K562 (cell line): Measurements from ENCODE around the gene STX17. TPM values are rescaled to one million over a fixed set of nuclear protein-coding genes. Genes with fewer than 3 reads are reported as not detected.

Experiments
- ATAC-seq: fragments of 200-7000 bp; cut with Tn5 transposase; 3 replicates; pipeline ENCODE4 v1.9.1; 2020; ENCODE audit warnings: moderate library complexity
- BruUV-seq: library from RNA; stranded (reverse); fragments of 400-500 nt; replicated peaks from 2 replicates; lab custom pipeline; 2021; lab: Mats Ljungman, UMichigan
- CTCF ChIA-PET: fragments of 300-600 bp; formaldehyde crosslinking; extraction: SDS; loops from one replicate; lab custom pipeline; 2021; ENCODE audit warnings: low intra/inter-chr PET ratio; lab: Yijun Ruan, JAX
- POLR2A ChIA-PET: fragments of 300-600, 350-650 bp; sonication (Branson Sonifier 250); formaldehyde crosslinking; extraction: SDS; loops from one replicate; lab custom pipeline; 2021; ENCODE audit warnings: antibody characterized with exemption, inconsistent platforms; lab: Yijun Ruan, JAX
- DNase-seq, 4 experiments: peaks; one replicate each; pipeline versions ENCODE4 v3.0.0 to v3.0.0-alpha.2; 2011 to 2018; ENCODE audit warnings: low spot score in 3 of 4, mixed read lengths in 3 of 4; ENCODE audit errors: extremely low read depth in 1 of 4
- FAIRE-seq: peaks from 2 replicates; lab custom pipeline; 2011; peaks lifted over from hg19 to GRCh38; lab: Jason Lieb, UNC
- H2AFZ ChIP-seq: 2 replicates; pipeline ENCODE4 v1.6.0; 2011; ENCODE audit warnings: low read depth, low read length, control low read depth, inconsistent platforms
- H3K27ac ChIP-seq: fragments of 200-600 bp; 3 replicates; pipeline ENCODE4 v1.8.0; 2011; ENCODE audit warnings: low read depth, mild to moderate bottlenecking, control low read depth, inconsistent platforms, low read length, moderate library complexity, mixed read lengths; ENCODE audit errors: extremely low read depth
- H3K27me3 ChIP-seq, 2 experiments: fragments of 300-600 bp in 1 of 2; 2 replicates in 1 of 2; 3 replicates in 1 of 2; pipeline versions ENCODE4 v1.6.0 to v1.8.0; 2011; ENCODE audit warnings: inconsistent platforms in 2 of 2, low read length in 2 of 2, mild to moderate bottlenecking in 1 of 2, mixed read lengths in 1 of 2, moderate library complexity in 1 of 2; ENCODE audit not compliant: control insufficient read depth in 2 of 2, insufficient read depth in 2 of 2
- H3K36me3 ChIP-seq: fragments of 300-600 bp; 3 replicates; pipeline ENCODE4 v1.8.0; 2011; ENCODE audit warnings: mild to moderate bottlenecking, low read length, inconsistent platforms; ENCODE audit not compliant: control insufficient read depth, insufficient read depth
- H3K4me1 ChIP-seq, 2 experiments: fragments of 200-600 bp in 1 of 2; replicated peaks in 1 of 2; 2 replicates in 1 of 2; 3 replicates in 1 of 2; pipeline versions ENCODE4 v1.5.1 to v1.8.0; 2011; ENCODE audit warnings: inconsistent platforms in 2 of 2, low read length in 2 of 2, mild to moderate bottlenecking in 1 of 2, mixed read lengths in 1 of 2, moderate library complexity in 1 of 2; ENCODE audit not compliant: control insufficient read depth in 2 of 2, insufficient read depth in 2 of 2
- H3K4me2 ChIP-seq: 2 replicates; pipeline ENCODE4 v1.6.1; 2011; ENCODE audit warnings: low read length, control low read depth, inconsistent platforms, mixed read lengths; ENCODE audit not compliant: insufficient read depth
- H3K4me3 ChIP-seq: fragments of 200-600 bp; sonication (generic), shearing (Covaris generic); 2 replicates; pipeline ENCODE4 v1.5.1; 2016; ENCODE audit warnings: control low read depth, inconsistent platforms
- H3K79me2 ChIP-seq: fragments of 200-600 bp; 3 replicates; pipeline ENCODE4 v1.8.0; 2011; ENCODE audit warnings: low read length, inconsistent platforms; ENCODE audit not compliant: control insufficient read depth, insufficient read depth
- H3K9ac ChIP-seq, 2 experiments: 2 replicates each; pipeline versions ENCODE4 v1.6.0 to v1.6.1; 2011; ENCODE audit warnings: low read depth in 2 of 2, low read length in 2 of 2, control low read depth in 1 of 2, inconsistent platforms in 1 of 2, mild to moderate bottlenecking in 1 of 2, mixed read lengths in 1 of 2; ENCODE audit not compliant: insufficient read depth in 1 of 2
- H3K9me1 ChIP-seq: one replicate; pipeline ENCODE4 v1.6.0; 2011; ENCODE audit warnings: inconsistent platforms, mild to moderate bottlenecking, low read length, moderate library complexity; ENCODE audit not compliant: control insufficient read depth, insufficient read depth
- H3K9me3 ChIP-seq: replicated peaks from 2 replicates; pipeline ENCODE4 v1.5.1; 2011; ENCODE audit warnings: low read depth, low read length, inconsistent platforms; ENCODE audit not compliant: control insufficient read depth, insufficient read depth
- H4K20me1 ChIP-seq: replicated peaks from 2 replicates; pipeline ENCODE4 v1.6.1; 2011; ENCODE audit warnings: low read length, inconsistent platforms, mixed read lengths; ENCODE audit not compliant: control insufficient read depth, insufficient read depth
- CHAMP1 ChIP-seq: fragments of 450-650 bp; IDR thresholded peaks from 2 replicates; pipeline ENCODE4 v1.6.1; 2016; ENCODE audit warnings: mild to moderate bottlenecking
- HDAC1 ChIP-seq, 2 experiments: fragments of 450-650 bp; IDR thresholded peaks; 2 replicates each; pipeline ENCODE4 v1.6.1; 2016 to 2017; ENCODE audit warnings: inconsistent platforms in 1 of 2, mild to moderate bottlenecking in 1 of 2, moderate library complexity in 1 of 2
- JUNB ChIP-seq: fragments of 450-650 bp; formaldehyde crosslinking; conservative IDR thresholded peaks from 2 replicates; pipeline ENCODE4 v1.4.0; 2020; ENCODE audit warnings: mild to moderate bottlenecking
- LEF1 ChIP-seq: fragments of 450-650 bp; IDR thresholded peaks from 2 replicates; pipeline ENCODE4 v1.6.1; 2016; ENCODE audit warnings: mild to moderate bottlenecking
- SAP30 ChIP-seq: fragments of 200-600 bp; sonication (generic); IDR thresholded peaks from 2 replicates; pipeline ENCODE4 v1.6.1; 2012; ENCODE audit warnings: borderline replicate concordance, low read depth, mild to moderate bottlenecking, moderate library complexity, low read length, control low read depth, inconsistent platforms; ENCODE audit not compliant: insufficient read depth, poor library complexity, severe bottlenecking
- WGBS: fragments of 100-300 bp; shearing (Covaris generic); methylation state at CpG from one replicate; pipeline ENCODE4 v1.1.6; 2016; ENCODE audit warnings: low coverage, mixed read lengths; ENCODE audit not compliant: insufficient coverage; ENCODE audit errors: missing lambda C conversion rate; 5-methylcytosine and 5-hydroxymethylcytosine counted together
- in situ Hi-C: fragments of 300-500 bp; cut with MboI; formaldehyde crosslinking; loops from 4 replicates; pipeline ENCODE4 v1.15.0; 2018; ENCODE audit warnings: inconsistent platforms, mixed read lengths
- intact Hi-C: fragments of 100-400 bp; cut with micrococcal nuclease; formaldehyde crosslinking; loops from 2 replicates; pipeline ENCODE4 v1.14.2; 2022
- polyA plus RNA-seq, 8 experiments: library from polyadenylated mRNA; depleted of rRNA in 4 of 8; stranded (reverse) in 5 of 8; unstranded in 3 of 8; fragments of >200 nt; fragmentation: Nextera tagmentation in 2 of 8; fragmentation: Illumina TruSeq in 1 of 8; extraction: Ambion mirVana in 2 of 8; extraction: Trizol in 1 of 8; gene quantifications; 2 replicates each; pipeline versions ENCODE4 v1.2.1 to v1.2.3, GENCODE V29; 2011 to 2014; ENCODE audit warnings: inconsistent platforms in 1 of 8, missing spikeins in 1 of 8
- total RNA-seq, 7 experiments: library from RNA; depleted of rRNA in 6 of 7; stranded (reverse); fragments of >200 nt in 6 of 7; fragmentation: Illumina TruSeq in 2 of 7; extraction: Trizol in 2 of 7; gene quantifications; 2 replicates each; pipeline versions ENCODE4 v1.2.1 to v1.2.3, GENCODE V29; 2011 to 2021; ENCODE audit warnings: low replicate concordance in 1 of 7
- TF ChIP-seq, protein P1 (sequence below): fragments of 200-600 bp; sonication (generic); IDR thresholded peaks from one replicate; pipeline ENCODE4 v1.6.1; 2012; ENCODE audit warnings: mild to moderate bottlenecking, low read depth, low read length, inconsistent platforms

Gene STX17
- total and polyA plus RNA-seq, 9 of the 15 experiments (the other 6 are each of a cell fraction or from before 2014, with no cell fraction given): 14.4 to 25.1 (median 19.0) TPM

DNA sequence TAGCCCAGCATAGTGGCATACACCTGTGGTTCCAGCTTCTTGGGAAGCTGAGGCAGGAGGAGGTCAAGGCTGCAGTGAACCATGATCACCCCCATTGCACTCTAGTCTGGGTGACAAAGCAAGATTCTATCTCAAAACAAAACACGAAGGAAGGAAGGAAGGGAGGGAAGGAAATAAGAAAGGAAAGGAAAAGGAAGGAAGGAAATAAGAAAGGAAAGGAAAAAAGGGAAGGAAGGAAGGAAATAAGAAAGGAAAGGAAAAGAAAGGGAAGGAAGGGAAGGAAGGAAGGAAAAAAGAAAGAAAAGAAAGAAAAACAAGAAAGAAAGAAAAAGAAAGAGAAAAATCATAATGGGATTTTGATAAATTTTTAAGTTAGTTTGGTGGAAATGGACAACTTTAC is 3.1 kb upstream of the STX17 start (continued):
- TF ChIP-seq CHAMP1 (0 out of 2 replicates have a peak, but pooled peaks have one; percentile 25), JUNB (CRISPR knock-in tag) (no peak), SAP30 (no peak), HDAC1 (IDR thresholded peaks at IDR 0.05) (0 out of 4 replicates have a peak, but pooled peaks of 1 of the 2 experiments have one; percentile 54), LEF1 (no peak)

- TSS peak; percentile 88 for BruUV-seq
- FAIRE-seq: no peak
- H3K27ac ChIP-seq: peak overlapping the region; percentile 44; the same call in 1 of the 3 replicates
- TF ChIP-seq, protein P1, sequence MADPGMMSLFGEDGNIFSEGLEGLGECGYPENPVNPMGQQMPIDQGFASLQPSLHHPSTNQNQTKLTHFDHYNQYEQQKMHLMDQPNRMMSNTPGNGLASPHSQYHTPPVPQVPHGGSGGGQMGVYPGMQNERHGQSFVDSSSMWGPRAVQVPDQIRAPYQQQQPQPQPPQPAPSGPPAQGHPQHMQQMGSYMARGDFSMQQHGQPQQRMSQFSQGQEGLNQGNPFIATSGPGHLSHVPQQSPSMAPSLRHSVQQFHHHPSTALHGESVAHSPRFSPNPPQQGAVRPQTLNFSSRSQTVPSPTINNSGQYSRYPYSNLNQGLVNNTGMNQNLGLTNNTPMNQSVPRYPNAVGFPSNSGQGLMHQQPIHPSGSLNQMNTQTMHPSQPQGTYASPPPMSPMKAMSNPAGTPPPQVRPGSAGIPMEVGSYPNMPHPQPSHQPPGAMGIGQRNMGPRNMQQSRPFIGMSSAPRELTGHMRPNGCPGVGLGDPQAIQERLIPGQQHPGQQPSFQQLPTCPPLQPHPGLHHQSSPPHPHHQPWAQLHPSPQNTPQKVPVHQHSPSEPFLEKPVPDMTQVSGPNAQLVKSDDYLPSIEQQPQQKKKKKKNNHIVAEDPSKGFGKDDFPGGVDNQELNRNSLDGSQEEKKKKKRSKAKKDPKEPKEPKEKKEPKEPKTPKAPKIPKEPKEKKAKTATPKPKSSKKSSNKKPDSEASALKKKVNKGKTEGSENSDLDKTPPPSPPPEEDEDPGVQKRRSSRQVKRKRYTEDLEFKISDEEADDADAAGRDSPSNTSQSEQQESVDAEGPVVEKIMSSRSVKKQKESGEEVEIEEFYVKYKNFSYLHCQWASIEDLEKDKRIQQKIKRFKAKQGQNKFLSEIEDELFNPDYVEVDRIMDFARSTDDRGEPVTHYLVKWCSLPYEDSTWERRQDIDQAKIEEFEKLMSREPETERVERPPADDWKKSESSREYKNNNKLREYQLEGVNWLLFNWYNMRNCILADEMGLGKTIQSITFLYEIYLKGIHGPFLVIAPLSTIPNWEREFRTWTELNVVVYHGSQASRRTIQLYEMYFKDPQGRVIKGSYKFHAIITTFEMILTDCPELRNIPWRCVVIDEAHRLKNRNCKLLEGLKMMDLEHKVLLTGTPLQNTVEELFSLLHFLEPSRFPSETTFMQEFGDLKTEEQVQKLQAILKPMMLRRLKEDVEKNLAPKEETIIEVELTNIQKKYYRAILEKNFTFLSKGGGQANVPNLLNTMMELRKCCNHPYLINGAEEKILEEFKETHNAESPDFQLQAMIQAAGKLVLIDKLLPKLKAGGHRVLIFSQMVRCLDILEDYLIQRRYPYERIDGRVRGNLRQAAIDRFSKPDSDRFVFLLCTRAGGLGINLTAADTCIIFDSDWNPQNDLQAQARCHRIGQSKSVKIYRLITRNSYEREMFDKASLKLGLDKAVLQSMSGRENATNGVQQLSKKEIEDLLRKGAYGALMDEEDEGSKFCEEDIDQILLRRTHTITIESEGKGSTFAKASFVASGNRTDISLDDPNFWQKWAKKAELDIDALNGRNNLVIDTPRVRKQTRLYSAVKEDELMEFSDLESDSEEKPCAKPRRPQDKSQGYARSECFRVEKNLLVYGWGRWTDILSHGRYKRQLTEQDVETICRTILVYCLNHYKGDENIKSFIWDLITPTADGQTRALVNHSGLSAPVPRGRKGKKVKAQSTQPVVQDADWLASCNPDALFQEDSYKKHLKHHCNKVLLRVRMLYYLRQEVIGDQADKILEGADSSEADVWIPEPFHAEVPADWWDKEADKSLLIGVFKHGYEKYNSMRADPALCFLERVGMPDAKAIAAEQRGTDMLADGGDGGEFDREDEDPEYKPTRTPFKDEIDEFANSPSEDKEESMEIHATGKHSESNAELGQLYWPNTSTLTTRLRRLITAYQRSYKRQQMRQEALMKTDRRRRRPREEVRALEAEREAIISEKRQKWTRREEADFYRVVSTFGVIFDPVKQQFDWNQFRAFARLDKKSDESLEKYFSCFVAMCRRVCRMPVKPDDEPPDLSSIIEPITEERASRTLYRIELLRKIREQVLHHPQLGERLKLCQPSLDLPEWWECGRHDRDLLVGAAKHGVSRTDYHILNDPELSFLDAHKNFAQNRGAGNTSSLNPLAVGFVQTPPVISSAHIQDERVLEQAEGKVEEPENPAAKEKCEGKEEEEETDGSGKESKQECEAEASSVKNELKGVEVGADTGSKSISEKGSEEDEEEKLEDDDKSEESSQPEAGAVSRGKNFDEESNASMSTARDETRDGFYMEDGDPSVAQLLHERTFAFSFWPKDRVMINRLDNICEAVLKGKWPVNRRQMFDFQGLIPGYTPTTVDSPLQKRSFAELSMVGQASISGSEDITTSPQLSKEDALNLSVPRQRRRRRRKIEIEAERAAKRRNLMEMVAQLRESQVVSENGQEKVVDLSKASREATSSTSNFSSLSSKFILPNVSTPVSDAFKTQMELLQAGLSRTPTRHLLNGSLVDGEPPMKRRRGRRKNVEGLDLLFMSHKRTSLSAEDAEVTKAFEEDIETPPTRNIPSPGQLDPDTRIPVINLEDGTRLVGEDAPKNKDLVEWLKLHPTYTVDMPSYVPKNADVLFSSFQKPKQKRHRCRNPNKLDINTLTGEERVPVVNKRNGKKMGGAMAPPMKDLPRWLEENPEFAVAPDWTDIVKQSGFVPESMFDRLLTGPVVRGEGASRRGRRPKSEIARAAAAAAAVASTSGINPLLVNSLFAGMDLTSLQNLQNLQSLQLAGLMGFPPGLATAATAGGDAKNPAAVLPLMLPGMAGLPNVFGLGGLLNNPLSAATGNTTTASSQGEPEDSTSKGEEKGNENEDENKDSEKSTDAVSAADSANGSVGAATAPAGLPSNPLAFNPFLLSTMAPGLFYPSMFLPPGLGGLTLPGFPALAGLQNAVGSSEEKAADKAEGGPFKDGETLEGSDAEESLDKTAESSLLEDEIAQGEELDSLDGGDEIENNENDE: no peak
These were observed 536 bp upstream of the STX17 start for GRCh38 chr9:99905833-99906402.

More at GRCh38 chr9:99905833-99906402, 536 bp upstream of the STX17 start:
- Histone ChIP-seq H3K79me2 (peaks cover 28% of the 10 kb centered on the region; the same call in 2 of the 3 replicates), H3K4me2 (peak overlapping the region; percentile 94), H3K9ac (peak overlapping the region; percentile 38 to 51; a peak in 3 of 4 replicates), H3K27me3 (no peaks in the 10 kb centered on the region), H2AFZ (peak overlapping the region; percentile 98), H3K9me3 (no peaks in the 10 kb centered on the region), H3K9me1 (no peaks in the 10 kb centered on the region), H4K20me1 (no peaks in the 10 kb centered on the region), H3K36me3 (no peaks in the 10 kb centered on the region), H3K4me1 (peaks cover 0 to 6% of the 10 kb centered on the region in 2 experiments; a peak in 2 of 5 replicates), H3K4me3 (peak overlapping the region; percentile 96)
- ATAC-seq (no peak), DNase-seq (peak in 1 of 4 experiments; percentile 11)
- POLR2A ChIA-PET: interaction anchor here (0.6 to 2.5 kb wide), 3 partner anchors 10 to 36 kb away, joined by 3 to 12 read pairs (median 3); no protein-coding TSS in a partner anchor
- intact Hi-C loops: loop anchor here (2.0 kb wide), 1 partner anchor 85 kb away; the partner anchor contains the start of gene NR4A3
- in situ Hi-C loops: no loop called here
- 15% methylated on average over 9 of the region's 9 CpGs for WGBS
- CTCF ChIA-PET: no interaction called here
